Measurements from ENCODE around the gene SCART1.

SCART1 gene

GRCh38 chr10:133442967-133443924 lies 10.5 kb upstream of the SCART1 start:
- peak overlapping the region in 1 of 2 donors; percentile 68 for H3K27ac Mint-ChIP-seq
- H3K4me1 Mint-ChIP-seq = peaks cover 24% of the 10 kb centered on the region
- peaks cover 27% of the 10 kb centered on the region for H3K27me3 Mint-ChIP-seq
- ATAC-seq (no peak), DNase-seq (no peak)
- peaks cover 14 to 31% of the 10 kb centered on the region in 2 donors for H3K9me3 Mint-ChIP-seq
- peak overlapping the region in 1 of 2 donors; percentile 48 for H3K4me3 Mint-ChIP-seq

DNA sequence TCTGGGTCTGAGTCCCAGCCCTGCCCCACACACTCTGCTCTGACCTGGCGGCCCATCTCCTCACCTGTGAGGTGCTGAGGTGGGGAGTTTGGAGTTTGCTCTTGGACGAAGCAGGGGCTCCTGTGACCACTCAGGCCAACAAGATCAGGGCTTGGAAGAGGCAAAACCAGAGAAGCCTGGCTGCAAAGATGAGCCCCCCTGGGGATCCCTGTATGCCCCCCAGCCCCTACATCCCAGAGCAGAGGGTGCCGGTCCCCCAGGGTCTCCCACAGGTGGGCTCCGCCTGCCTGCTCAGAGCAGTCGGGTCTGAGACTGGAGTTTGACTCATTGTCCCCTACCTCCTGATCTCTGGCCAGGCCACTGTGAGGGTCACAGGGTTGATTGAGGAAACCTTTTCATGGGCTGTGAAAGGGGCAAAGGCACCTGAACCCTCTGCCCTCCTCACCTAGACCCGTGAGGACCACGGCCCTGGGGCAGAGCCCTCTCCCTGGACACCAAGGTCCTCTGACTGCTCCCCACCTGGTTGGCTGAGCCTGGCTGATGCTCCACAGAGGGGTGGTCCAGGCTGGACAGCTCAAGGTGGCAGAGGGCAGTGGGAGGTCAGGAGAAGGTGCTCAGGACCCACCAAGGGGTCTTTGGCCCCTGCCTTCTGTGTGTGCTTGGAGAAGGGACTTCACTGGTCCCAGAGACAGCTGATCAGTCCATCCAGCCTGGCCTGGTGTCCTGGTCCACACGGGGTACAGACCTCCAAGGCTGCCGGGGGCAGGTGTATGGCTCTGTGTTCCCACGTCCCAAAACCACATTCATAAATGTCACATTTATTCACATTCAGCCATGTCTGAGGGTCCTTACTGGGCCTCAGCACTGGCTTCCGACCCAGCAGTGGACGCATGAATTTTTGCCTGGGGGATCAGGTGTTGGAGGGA lies 9.1 kb upstream of the SCART1 start:
- Mint-ChIP-seq H3K9me3 (peaks cover 20 to 44% of the 10 kb centered on the region in 2 donors), H3K27me3 (peaks cover 27% of the 10 kb centered on the region), H3K27ac (no peak overlapping the region), H3K4me3 (no peak overlapping the region), H3K4me1 (peaks cover 17% of the 10 kb centered on the region)
- ATAC-seq (no peak), DNase-seq (no peak)

GRCh38 chr10:133445268-133445732 lies 8.4 kb upstream of the SCART1 start:
- ATAC-seq (no peak), DNase-seq (no peak)
- peaks cover 27% of the 10 kb centered on the region for H3K27me3 Mint-ChIP-seq
- peaks cover 20 to 46% of the 10 kb centered on the region in 2 donors for H3K9me3 Mint-ChIP-seq
- H3K4me1 Mint-ChIP-seq = peaks cover 17% of the 10 kb centered on the region
- no peak overlapping the region for H3K4me3 Mint-ChIP-seq
- H3K27ac Mint-ChIP-seq = no peak overlapping the region

- H3K27me3 Mint-ChIP-seq = peaks cover 27% of the 10 kb centered on the region
- ATAC-seq (peak; percentile 65), DNase-seq (no peak)
- peaks cover 17% of the 10 kb centered on the region for H3K4me1 Mint-ChIP-seq
- no peak overlapping the region for H3K4me3 Mint-ChIP-seq
- no peak overlapping the region for H3K27ac Mint-ChIP-seq
- peaks cover 20 to 46% of the 10 kb centered on the region in 2 donors for H3K9me3 Mint-ChIP-seq
These were observed 7.7 kb upstream of the SCART1 start for GRCh38 chr10:133445751-133446708.

GRCh38 chr10:133446979-133447378 lies 6.8 kb upstream of the SCART1 start:
- peaks cover 27% of the 10 kb centered on the region for H3K27me3 Mint-ChIP-seq
- no peak for ATAC-seq
- DNase-seq = no peak
- H3K9me3 Mint-ChIP-seq = peaks cover 20 to 46% of the 10 kb centered on the region in 2 donors
- H3K27ac Mint-ChIP-seq = no peak overlapping the region
- H3K4me1 Mint-ChIP-seq = peaks cover 12% of the 10 kb centered on the region
- no peak overlapping the region for H3K4me3 Mint-ChIP-seq

- H3K27me3 Mint-ChIP-seq = peaks cover 18% of the 10 kb centered on the region
- no peak overlapping the region for H3K4me3 Mint-ChIP-seq
- H3K4me1 Mint-ChIP-seq = peaks cover under 1% of the 10 kb centered on the region
- no peak for ATAC-seq
- peaks cover 20 to 46% of the 10 kb centered on the region in 2 donors for H3K9me3 Mint-ChIP-seq
- H3K27ac Mint-ChIP-seq = no peak overlapping the region
- no peak for DNase-seq
These were observed 5.6 kb upstream of the SCART1 start for GRCh38 chr10:133448120-133448519.

GRCh38 chr10:133451346-133451745 lies 2.4 kb upstream of the SCART1 start:
- Mint-ChIP-seq H3K27me3 (peaks cover 6% of the 10 kb centered on the region), H3K4me3 (no peak overlapping the region), H3K4me1 (no peaks in the 10 kb centered on the region), H3K9me3 (peaks cover 20 to 33% of the 10 kb centered on the region in 2 donors), H3K27ac (no peak overlapping the region)
- ATAC-seq (no peak), DNase-seq (no peak)

- H3K9me3 Mint-ChIP-seq = peaks cover 12 to 22% of the 10 kb centered on the region in 2 donors
- no peaks in the 10 kb centered on the region for H3K4me1 Mint-ChIP-seq
- ATAC-seq = no peak
- no peak overlapping the region for H3K4me3 Mint-ChIP-seq
- H3K27me3 Mint-ChIP-seq = no peaks in the 10 kb centered on the region
- no peak overlapping the region for H3K27ac Mint-ChIP-seq
- DNase-seq = no peak
These were observed 1.3 kb upstream of the SCART1 start for GRCh38 chr10:133452453-133452852.

DNA sequence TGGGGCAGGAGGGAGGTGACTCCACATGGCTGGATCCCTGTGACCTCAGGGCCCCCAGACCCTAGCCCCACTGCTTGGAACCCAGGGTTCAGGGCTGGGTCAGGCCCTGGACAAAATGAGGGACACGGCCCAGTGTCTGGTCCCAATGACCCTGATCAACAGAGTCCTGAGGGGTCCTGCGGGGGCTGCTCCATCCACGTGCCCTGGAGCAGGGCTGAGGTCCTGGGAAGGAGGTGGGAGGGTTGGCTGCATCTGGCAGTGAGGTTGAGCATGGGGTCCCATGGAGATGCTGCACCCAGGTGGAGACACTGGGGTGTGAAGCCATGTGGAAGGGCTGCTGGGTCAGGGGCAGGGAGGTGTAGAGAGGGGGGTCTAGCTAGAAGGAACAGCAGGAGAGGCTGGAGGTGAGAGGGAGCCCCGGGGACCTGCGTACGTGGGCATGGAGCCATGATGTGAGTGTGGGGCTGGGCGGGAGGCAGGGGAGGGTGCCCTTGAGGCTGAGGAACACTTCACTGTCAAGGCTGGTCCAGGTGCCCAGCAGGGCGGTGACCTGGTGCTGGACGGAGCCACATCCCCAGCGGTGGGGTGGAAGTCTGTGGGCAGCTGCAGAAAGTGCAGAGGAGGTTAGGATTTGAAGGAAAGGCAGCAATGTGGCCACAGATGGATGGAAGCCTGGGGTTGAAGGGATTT lies 604 bp downstream of the SCART1 start:
- Mint-ChIP-seq H3K4me1 (no peaks in the 10 kb centered on the region), H3K9me3 (peaks cover 3 to 4% of the 10 kb centered on the region in 2 donors), H3K27me3 (no peaks in the 10 kb centered on the region), H3K27ac (peak overlapping the region in 1 of 2 donors; percentile 63), H3K4me3 (no peak overlapping the region)
- peak; percentile 31 for ATAC-seq
- DNase-seq = no peak

GRCh38 chr10:133455196-133455595 lies 1.5 kb downstream of the SCART1 start:
- Mint-ChIP-seq H3K27me3 (no peaks in the 10 kb centered on the region), H3K4me1 (no peaks in the 10 kb centered on the region), H3K4me3 (no peak overlapping the region), H3K9me3 (no peaks in the 10 kb centered on the region), H3K27ac (no peak overlapping the region)
- ATAC-seq = no peak
- DNase-seq = no peak

DNA sequence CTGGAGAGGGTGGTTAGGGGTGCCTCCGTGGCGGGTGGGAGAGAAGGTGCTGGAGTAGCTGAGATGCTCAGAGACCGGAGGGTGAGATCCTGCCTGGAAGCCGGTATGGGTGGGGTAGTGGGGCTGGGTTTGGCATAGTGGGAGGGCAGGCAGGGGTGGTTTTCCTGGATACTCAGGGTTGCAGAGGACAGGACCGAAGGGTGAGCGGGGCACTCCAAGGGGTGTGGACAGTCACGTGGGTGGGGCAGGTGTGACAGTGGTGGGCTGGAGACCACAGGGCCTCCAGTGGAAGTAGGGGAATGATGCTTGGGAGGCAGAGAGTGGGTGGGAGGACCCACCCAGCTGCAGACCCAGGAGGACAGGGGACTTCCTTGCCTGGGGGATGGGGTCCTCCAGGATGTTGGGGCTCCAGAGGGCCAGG lies 1.9 kb downstream of the SCART1 start:
- no peaks in the 10 kb centered on the region for H3K9me3 Mint-ChIP-seq
- DNase-seq = no peak
- no peaks in the 10 kb centered on the region for H3K27me3 Mint-ChIP-seq
- no peak for ATAC-seq
- no peak overlapping the region for H3K4me3 Mint-ChIP-seq
- H3K4me1 Mint-ChIP-seq = no peaks in the 10 kb centered on the region
- H3K27ac Mint-ChIP-seq = no peak overlapping the region

DNA sequence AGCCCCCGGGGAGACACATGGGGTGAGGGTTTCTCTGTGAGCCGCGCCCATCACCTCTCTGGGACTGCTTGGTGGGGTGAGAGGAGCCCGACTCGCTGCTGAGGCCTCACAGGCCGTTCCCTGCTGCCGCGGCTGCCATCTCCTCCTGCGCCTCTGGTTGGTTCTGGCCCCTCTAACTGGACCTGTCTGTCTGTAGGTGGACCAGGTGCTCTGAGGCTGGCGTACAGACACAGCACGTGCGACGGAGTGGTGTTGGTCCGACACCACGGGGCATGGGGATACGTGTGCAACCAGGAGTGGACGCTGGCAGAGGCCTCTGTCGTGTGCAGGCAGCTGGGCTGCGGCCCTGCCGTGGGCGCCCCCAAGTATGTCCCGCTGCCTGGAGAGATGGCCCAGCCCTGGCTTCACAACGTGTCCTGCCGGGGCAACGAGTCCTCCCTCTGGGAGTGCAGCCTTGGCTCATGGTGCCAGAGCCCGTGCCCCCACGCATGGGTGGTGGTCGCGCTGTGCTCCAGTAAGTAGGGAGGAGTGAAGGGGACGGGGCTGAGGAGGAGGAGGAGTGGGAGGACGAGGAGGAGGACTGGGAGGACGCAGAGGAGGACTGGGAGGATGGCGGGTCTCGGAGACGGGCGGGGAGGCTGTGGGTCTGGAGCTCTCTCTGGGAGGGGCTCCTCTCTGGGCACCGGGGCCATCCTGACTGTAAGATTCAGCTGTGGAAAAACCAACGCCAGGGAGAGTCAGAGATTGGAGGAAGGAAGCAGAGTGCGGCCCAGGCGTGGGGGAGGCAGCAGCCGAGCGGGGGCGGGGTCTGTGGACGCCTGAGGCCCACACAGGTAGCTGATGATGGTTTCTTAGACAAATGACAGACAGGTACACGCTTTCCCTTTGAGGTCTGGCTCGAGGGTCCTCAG lies 2.6 kb downstream of the SCART1 start:
- no peaks in the 10 kb centered on the region for H3K9me3 Mint-ChIP-seq
- H3K4me3 Mint-ChIP-seq = no peak overlapping the region
- no peak for DNase-seq
- ATAC-seq = no peak
- H3K4me1 Mint-ChIP-seq = no peaks in the 10 kb centered on the region
- no peak overlapping the region for H3K27ac Mint-ChIP-seq
- no peaks in the 10 kb centered on the region for H3K27me3 Mint-ChIP-seq

GRCh38 chr10:133457100-133457841 lies 3.5 kb downstream of the SCART1 start:
- Mint-ChIP-seq H3K9me3 (no peaks in the 10 kb centered on the region), H3K4me3 (no peak overlapping the region), H3K27me3 (no peaks in the 10 kb centered on the region), H3K27ac (no peak overlapping the region), H3K4me1 (no peaks in the 10 kb centered on the region)
- ATAC-seq (no peak), DNase-seq (no peak)
